Smooth muscle cell (in vitro differentiated cells): ENCODE measurements around the gene GRID2. TPM values are rescaled to one million over a fixed set of nuclear protein-coding genes. Genes with fewer than 3 reads are reported as not detected.

Experiments
- DNase-seq: peaks from one replicate; lab custom pipeline; 2025; ENCODE audit not compliant: unreplicated experiment; lab: John Stamatoyannopoulos, UW
- H2AFZ ChIP-seq: fragments of 200-600 bp; sonication (generic); 2 replicates; pipeline ENCODE4 v1.6.0; 2016; ENCODE audit warnings: antibody characterized with exemption, low read depth, mild to moderate bottlenecking
- H3F3A ChIP-seq: fragments of 200-600 bp; sonication (generic); 2 replicates; pipeline ENCODE4 v1.6.0; 2017; ENCODE audit warnings: antibody characterized with exemption, low read depth
- H3K27ac ChIP-seq: fragments of 200-600 bp; sonication (generic); 2 replicates; pipeline ENCODE4 v1.5.1; 2016; ENCODE audit warnings: low read depth, mild to moderate bottlenecking
- H3K27me3 ChIP-seq: fragments of 200-600 bp; sonication (generic); 2 replicates; pipeline ENCODE4 v1.6.1; 2016; ENCODE audit warnings: low read depth, mild to moderate bottlenecking
- H3K36me3 ChIP-seq: fragments of 200-600 bp; sonication (generic); 2 replicates; pipeline ENCODE4 v1.5.1; 2016; ENCODE audit warnings: low read depth
- H3K4me1 ChIP-seq: fragments of 200-600 bp; sonication (generic); 2 replicates; pipeline ENCODE4 v1.5.1; 2016; ENCODE audit warnings: low read depth
- H3K4me2 ChIP-seq: fragments of 200-600 bp; sonication (generic); 2 replicates; pipeline ENCODE4 v1.6.0; 2016; ENCODE audit warnings: mild to moderate bottlenecking
- H3K4me3 ChIP-seq: fragments of 200-600 bp; sonication (generic); 2 replicates; pipeline ENCODE4 v1.5.1; 2016; ENCODE audit warnings: mild to moderate bottlenecking
- H3K79me2 ChIP-seq: fragments of 200-600 bp; sonication (generic); 2 replicates; pipeline ENCODE4 v1.6.0; 2016; ENCODE audit warnings: low read depth, mild to moderate bottlenecking
- H3K9ac ChIP-seq: fragments of 200-600 bp; sonication (generic); 2 replicates; pipeline ENCODE4 v1.6.0; 2016; ENCODE audit warnings: low read depth
- H3K9me3 ChIP-seq: fragments of 200-600 bp; sonication (generic); replicated peaks from 2 replicates; pipeline ENCODE4 v1.5.1; 2016; ENCODE audit warnings: low read depth
- H4K20me1 ChIP-seq: fragments of 200-600 bp; sonication (generic); 2 replicates; pipeline ENCODE4 v1.6.0; 2016; ENCODE audit warnings: low read depth
- CTCF ChIP-seq: fragments of 200-600 bp; sonication (generic); IDR thresholded peaks from 2 replicates; pipeline ENCODE4 v1.5.1; 2017; ENCODE audit warnings: borderline replicate concordance, mild to moderate bottlenecking, antibody characterized with exemption; ENCODE audit not compliant: insufficient read depth, poor library complexity, severe bottlenecking
- WGBS: methylation state at CpG from one replicate; pipeline ENCODE4 v1.1.7; 2016; ENCODE audit warnings: low lambda C conversion rate; 5-methylcytosine and 5-hydroxymethylcytosine counted together
- polyA plus RNA-seq: library from polyadenylated mRNA; unstranded; fragments of >200 nt; fragmentation: Nextera tagmentation; extraction: Ambion mirVana; gene quantifications from 2 replicates; pipeline ENCODE4 v1.2.1, GENCODE V29; 2016
- total RNA-seq: library from RNA; depleted of rRNA; stranded (reverse); fragments of >200 nt; gene quantifications from 2 replicates; pipeline ENCODE4 v1.2.3, GENCODE V29; 2014

The GRID2 gene
- total and polyA plus RNA-seq, 2 experiments from 2014 or later: 1.2 TPM; not detected in 1

- H3K4me1 ChIP-seq: no peaks in the 10 kb centered on the region
- H4K20me1 ChIP-seq: no peaks in the 10 kb centered on the region
- H3K79me2 ChIP-seq: no peaks in the 10 kb centered on the region
- no peaks in the 10 kb centered on the region for H3K27me3 ChIP-seq
- no peak overlapping the region for H3K27ac ChIP-seq
- H2AFZ ChIP-seq: no peak overlapping the region
- H3K9me3 ChIP-seq: no peaks in the 10 kb centered on the region
- no peak overlapping the region for H3K4me3 ChIP-seq
- H3K4me2 ChIP-seq: no peak overlapping the region
- no peaks in the 10 kb centered on the region for H3F3A ChIP-seq
- 90% methylated on average over 3 of the region's 3 CpGs for WGBS
- no peaks in the 10 kb centered on the region for H3K36me3 ChIP-seq
- no peak for DNase-seq
- H3K9ac ChIP-seq: no peak overlapping the region
- TF ChIP-seq CTCF: no peak
These were observed 1344.5 kb downstream of the GRID2 start for GRCh38 chr4:93648258-93648657.

DNA sequence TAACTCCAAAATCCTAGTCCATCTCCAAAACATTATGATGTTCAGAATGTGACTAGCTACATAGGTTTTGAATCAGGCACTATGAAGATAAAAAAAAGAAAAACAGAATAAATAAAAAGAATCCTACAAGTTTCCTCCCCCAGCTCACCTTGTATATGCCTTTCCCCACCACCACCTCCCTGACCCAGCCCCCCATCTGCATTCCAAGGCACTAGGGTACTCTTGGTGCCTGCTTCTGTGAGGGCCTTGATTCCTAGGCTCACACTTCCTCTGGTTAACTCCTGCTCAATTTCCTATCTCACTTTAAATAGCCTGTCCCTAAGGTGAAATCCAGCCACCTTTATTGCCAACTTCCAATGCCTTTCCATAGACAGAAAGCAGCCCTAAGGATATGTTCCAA, 1346.1 kb downstream of the GRID2 start:
- no peaks in the 10 kb centered on the region for H3F3A ChIP-seq
- no peak overlapping the region for H3K9ac ChIP-seq
- no peaks in the 10 kb centered on the region for H3K4me1 ChIP-seq
- no peaks in the 10 kb centered on the region for H3K36me3 ChIP-seq
- H2AFZ ChIP-seq: no peak overlapping the region
- no peak for DNase-seq
- no peaks in the 10 kb centered on the region for H3K9me3 ChIP-seq
- H4K20me1 ChIP-seq: no peaks in the 10 kb centered on the region
- TF ChIP-seq CTCF: no peak
- H3K27me3 ChIP-seq: no peaks in the 10 kb centered on the region
- H3K4me3 ChIP-seq: no peak overlapping the region
- H3K79me2 ChIP-seq: no peaks in the 10 kb centered on the region
- no peak overlapping the region for H3K4me2 ChIP-seq
- no peak overlapping the region for H3K27ac ChIP-seq

DNA sequence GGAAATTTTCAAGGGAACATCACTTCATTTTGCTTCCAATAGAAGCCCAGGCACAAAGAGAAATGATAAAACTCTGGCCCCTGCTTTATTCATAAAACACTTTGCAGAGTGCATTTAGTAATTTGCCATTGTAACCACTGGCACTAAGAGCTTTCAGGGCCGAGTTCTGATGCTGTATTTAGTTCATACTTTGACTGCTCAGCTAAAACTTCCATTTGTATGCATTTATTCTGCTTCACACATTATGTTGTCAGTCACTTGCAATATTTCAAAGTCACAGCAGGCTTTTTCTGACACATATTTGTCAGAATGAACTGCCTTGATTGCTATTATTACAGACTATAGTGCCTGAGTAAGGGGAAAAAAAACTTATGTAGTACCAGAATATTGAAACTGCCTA, 1350.4 kb downstream of the GRID2 start:
- WGBS: 91% methylated on average over 1 of the region's 1 CpG
- no peaks in the 10 kb centered on the region for H3K36me3 ChIP-seq
- no peaks in the 10 kb centered on the region for H3K9me3 ChIP-seq
- H3F3A ChIP-seq: no peaks in the 10 kb centered on the region
- H3K4me3 ChIP-seq: no peak overlapping the region
- no peaks in the 10 kb centered on the region for H3K79me2 ChIP-seq
- TF ChIP-seq CTCF: no peak
- no peaks in the 10 kb centered on the region for H3K27me3 ChIP-seq
- H3K4me1 ChIP-seq: peaks cover 11% of the 10 kb centered on the region
- H3K4me2 ChIP-seq: no peak overlapping the region
- no peaks in the 10 kb centered on the region for H4K20me1 ChIP-seq
- no peak overlapping the region for H2AFZ ChIP-seq
- no peak overlapping the region for H3K27ac ChIP-seq
- H3K9ac ChIP-seq: no peak overlapping the region
- DNase-seq: no peak

DNA sequence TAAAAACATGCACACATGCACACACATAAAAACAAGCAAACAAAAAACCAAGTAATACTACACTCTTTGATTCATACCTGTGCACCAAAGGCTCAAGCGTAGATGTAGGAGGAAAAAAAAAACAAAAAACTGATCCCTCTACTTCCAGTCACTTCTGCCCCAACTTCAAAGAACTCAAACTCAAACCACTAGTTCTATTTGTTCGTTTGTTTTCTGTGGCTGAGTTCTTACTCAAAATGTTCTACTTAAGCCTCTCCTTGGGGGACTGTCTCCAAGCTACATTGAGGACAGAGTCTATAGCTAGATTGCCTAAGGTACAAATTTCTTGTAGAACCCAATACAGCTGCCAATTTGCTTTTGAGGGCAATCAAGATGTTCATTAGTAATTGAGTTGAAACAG, 1353.8 kb downstream of the GRID2 start:
- no peaks in the 10 kb centered on the region for H4K20me1 ChIP-seq
- no peak for DNase-seq
- no peak overlapping the region for H3K4me2 ChIP-seq
- no peak for TF ChIP-seq CTCF
- no peak overlapping the region for H2AFZ ChIP-seq
- no peaks in the 10 kb centered on the region for H3K27me3 ChIP-seq
- no peaks in the 10 kb centered on the region for H3K79me2 ChIP-seq
- peaks cover 11% of the 10 kb centered on the region for H3K4me1 ChIP-seq
- H3F3A ChIP-seq: no peaks in the 10 kb centered on the region
- H3K9ac ChIP-seq: no peak overlapping the region
- WGBS: 88% methylated on average over 2 of the region's 2 CpGs
- no peaks in the 10 kb centered on the region for H3K36me3 ChIP-seq
- no peak overlapping the region for H3K27ac ChIP-seq
- H3K9me3 ChIP-seq: no peaks in the 10 kb centered on the region
- H3K4me3 ChIP-seq: no peak overlapping the region
